Vagina (tissue), 2 donors: Measurements from ENCODE around the gene CST7. TPM values are rescaled to one million over a fixed set of nuclear protein-coding genes. Genes with fewer than 3 reads are reported as not detected.

Experiments used
- DNase-seq, 2 donors: peaks; one replicate each; pipeline ENCODE4 v3.0.0-alpha.2; 2017; ENCODE audit errors: extremely low spot score in 2 of 2
- H3K27ac ChIP-seq: fragments of 200-600 bp; sonication (generic); one replicate; pipeline ENCODE4 v1.5.1; 2019
- H3K27me3 ChIP-seq: fragments of 200-600 bp; sonication (generic); one replicate; pipeline ENCODE4 v1.5.1; 2019
- H3K36me3 ChIP-seq, 2 donors: fragments of 200-600 bp; sonication (generic); one replicate each; pipeline ENCODE4 v1.5.1; 2017 to 2019
- H3K4me1 ChIP-seq: fragments of 200-600 bp; sonication (generic); one replicate; pipeline ENCODE4 v1.5.1; 2019
- H3K4me3 ChIP-seq, 2 donors: fragments of 200-600 bp; sonication (generic); 1 replicate in 1 of 2; 2 replicates in 1 of 2; pipeline ENCODE4 v1.5.1; 2016 to 2019
- H3K9me3 ChIP-seq: fragments of 200-600 bp; sonication (generic); one replicate; pipeline ENCODE4 v1.5.1; 2019
- POLR2A ChIP-seq, 2 donors: fragments of 450-650 bp; IDR thresholded peaks; one replicate each; pipeline ENCODE4 v1.6.1; 2017; ENCODE audit warnings: antibody characterized with exemption in 2 of 2, mild to moderate bottlenecking in 2 of 2, moderate library complexity in 2 of 2
- POLR2AphosphoS5 ChIP-seq, 2 donors: sonication (generic); formaldehyde crosslinking; IDR thresholded peaks; one replicate each; pipeline ENCODE4 v1.9.0; 2017; ENCODE audit warnings: antibody characterized with exemption in 2 of 2, mild to moderate bottlenecking in 2 of 2, low read depth in 1 of 2; ENCODE audit not compliant: insufficient read depth in 1 of 2
- intact Hi-C: fragments of 100-400 bp; cut with DNase I; formaldehyde crosslinking; loops from one replicate; pipeline ENCODE4 v1.15.1; 2023
- small RNA-seq: library from RNA; depleted of rRNA; stranded (forward); fragments of <200 nt; gene quantifications from one replicate; pipeline ENCODE3, GENCODE V24; 2016
- total RNA-seq: library from RNA; depleted of rRNA; stranded (reverse); fragments of >200 nt; gene quantifications from one replicate; pipeline ENCODE4 v1.2.3, GENCODE V29; 2016
- TF ChIP-seq, protein P1 (sequence below), 3 experiments: fragments of 450-650 bp in 2 of 3; fragments of 200-600 bp in 1 of 3; sonication (generic) in 1 of 3; IDR thresholded peaks; one replicate each; pipeline ENCODE4 v1.5.1; 2017 to 2019; ENCODE audit warnings: antibody characterized with exemption in 3 of 3, mild to moderate bottlenecking in 2 of 3, moderate library complexity in 2 of 3

CST7 gene
- total RNA-seq, 1 donor from 2014 or later = 3.7 TPM

DNA sequence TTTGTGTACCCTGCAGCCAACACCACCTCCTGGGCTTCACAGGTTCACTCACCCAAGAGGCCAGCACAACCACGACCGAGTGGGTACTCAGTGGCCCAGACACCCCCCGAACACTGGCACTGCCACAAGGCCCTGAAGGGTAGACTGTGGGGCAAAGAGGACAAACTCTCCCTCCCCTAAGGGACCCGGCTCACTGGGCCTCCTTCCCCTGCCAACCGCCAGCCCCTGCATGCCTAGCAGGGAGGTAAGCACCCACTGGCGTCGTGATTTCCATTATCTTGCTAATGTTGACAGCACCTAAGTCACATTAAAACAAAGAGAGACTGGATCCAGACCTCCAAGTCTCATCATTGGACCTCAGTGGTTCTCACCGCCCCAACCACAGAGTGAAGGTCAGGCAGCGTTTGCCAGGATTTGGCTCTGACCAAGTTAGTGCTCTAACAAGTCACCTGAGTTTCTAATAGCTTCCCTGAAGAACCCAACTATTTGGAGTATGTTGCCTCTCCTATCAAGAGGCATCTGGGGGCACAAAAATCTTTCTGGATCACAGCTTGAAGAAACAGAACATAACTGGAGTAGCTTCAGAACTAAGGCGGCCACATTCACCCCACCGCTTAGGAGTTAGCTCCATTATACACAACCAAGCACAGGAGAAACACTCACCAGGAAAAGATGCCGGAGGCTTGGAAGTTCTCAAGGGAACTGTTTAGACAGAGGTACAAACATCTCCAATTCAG lies 57.5 kb downstream of the CST7 start:
- peak in 1 of 2 donors; percentile 81 for DNase-seq
- no peak overlapping the region for H3K4me3 ChIP-seq
- no peaks in the 10 kb centered on the region for H3K9me3 ChIP-seq
- H3K36me3 ChIP-seq = peaks cover 0 to 42% of the 10 kb centered on the region in 2 donors
- no peak overlapping the region for H3K27ac ChIP-seq
- H3K27me3 ChIP-seq = no peaks in the 10 kb centered on the region
- no peak for TF ChIP-seq POLR2A (IDR thresholded peaks at IDR 0.05)
- H3K4me1 ChIP-seq = no peaks in the 10 kb centered on the region
- intact Hi-C loops = no loop called here

DNA sequence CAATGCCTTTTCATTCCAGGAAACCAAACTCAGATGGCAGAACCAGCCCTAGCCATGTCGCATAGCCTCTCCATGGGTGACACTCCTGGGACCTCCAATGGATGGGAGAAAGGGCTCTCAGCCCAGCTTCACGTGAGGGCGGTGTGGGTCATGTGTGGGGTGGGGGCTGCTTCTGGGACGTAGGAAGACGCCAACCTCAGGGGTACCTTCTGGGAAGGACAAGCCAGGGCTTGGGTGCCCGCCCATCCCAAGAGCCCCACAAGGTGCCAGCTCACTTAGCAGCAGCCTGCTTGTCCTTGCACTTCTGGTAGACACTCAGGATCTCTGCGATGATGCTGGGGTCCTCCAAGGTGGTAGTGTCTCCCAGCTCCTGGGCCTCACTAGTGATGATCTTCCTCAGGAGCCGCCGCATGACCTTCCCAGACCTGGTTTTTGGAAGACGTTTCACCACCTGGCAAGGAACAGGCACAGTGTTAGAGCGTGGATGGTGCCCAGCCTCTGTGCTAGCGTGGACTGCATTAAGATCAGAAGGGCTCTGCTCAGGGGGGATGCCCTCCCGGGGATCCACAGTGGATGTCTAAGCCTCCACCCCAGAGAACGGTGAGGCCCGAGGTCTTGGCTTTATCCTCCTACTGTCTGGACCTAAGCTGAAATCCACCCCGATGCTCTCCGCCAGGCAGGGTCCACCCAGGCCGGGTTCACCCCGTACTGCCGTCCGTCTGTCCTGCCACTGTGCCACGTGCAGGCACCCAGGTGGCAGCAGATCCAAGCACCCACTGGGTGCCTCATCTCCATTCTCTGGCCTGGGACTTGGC lies 58.6 kb downstream of the CST7 start:
- no peak overlapping the region for H3K4me3 ChIP-seq
- no peak overlapping the region for H3K27ac ChIP-seq
- no peak for TF ChIP-seq POLR2A (IDR thresholded peaks at IDR 0.05)
- no peak for TF ChIP-seq POLR2AphosphoS5 (IDR thresholded peaks at IDR 0.05; ENCODE audit: insufficient read depth in 1 of 2, low read depth in 1 of 2)
- TF ChIP-seq, protein P1, sequence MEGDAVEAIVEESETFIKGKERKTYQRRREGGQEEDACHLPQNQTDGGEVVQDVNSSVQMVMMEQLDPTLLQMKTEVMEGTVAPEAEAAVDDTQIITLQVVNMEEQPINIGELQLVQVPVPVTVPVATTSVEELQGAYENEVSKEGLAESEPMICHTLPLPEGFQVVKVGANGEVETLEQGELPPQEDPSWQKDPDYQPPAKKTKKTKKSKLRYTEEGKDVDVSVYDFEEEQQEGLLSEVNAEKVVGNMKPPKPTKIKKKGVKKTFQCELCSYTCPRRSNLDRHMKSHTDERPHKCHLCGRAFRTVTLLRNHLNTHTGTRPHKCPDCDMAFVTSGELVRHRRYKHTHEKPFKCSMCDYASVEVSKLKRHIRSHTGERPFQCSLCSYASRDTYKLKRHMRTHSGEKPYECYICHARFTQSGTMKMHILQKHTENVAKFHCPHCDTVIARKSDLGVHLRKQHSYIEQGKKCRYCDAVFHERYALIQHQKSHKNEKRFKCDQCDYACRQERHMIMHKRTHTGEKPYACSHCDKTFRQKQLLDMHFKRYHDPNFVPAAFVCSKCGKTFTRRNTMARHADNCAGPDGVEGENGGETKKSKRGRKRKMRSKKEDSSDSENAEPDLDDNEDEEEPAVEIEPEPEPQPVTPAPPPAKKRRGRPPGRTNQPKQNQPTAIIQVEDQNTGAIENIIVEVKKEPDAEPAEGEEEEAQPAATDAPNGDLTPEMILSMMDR (IDR thresholded peaks at IDR 0.05) = no peak
- intact Hi-C loops = no loop called here
- peaks cover 0 to 53% of the 10 kb centered on the region in 2 donors for H3K36me3 ChIP-seq
- no peak for DNase-seq
- H3K9me3 ChIP-seq = no peaks in the 10 kb centered on the region
- no peaks in the 10 kb centered on the region for H3K4me1 ChIP-seq
- no peaks in the 10 kb centered on the region for H3K27me3 ChIP-seq

DNA sequence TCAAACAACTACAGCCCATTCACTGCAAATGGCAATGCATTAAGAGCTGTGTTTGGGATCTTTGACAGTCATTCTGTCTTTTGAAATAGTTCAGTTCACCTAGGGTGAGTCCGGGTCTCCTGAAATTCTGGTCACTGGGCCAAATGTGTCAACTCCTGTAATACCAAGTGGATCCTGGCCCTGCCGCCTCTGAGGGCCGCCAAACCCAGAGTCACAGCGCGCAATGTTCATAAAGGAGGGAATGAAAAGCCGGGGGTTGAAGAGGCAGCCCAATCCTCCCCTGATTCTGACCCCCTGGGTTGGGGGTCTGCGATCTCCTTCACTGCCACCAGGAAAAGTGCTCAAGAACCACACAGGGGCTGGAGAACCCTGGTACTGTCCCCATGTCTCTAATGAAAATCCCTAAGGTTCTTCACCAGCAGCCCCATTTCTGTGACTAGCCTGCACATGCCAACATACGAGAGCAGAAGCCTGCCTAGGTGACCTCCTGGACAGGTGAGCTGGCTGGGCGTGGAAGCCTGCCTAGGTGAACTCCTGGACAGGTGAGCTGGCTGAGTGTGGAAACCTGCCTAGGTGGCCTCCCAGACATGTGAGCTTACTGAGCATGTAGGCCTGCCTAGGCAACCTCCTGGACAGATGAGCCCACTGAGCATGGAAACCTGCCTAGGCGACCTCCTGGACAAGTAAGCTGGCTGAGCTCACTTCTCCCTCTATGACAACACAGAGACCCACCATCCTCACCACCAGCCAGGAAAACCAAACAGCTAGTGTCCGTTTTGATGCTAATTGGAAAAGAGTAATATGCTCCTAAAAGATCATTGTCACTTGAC lies 59.5 kb downstream of the CST7 start:
- Histone ChIP-seq H3K4me1 (no peaks in the 10 kb centered on the region), H3K9me3 (no peaks in the 10 kb centered on the region), H3K27me3 (no peaks in the 10 kb centered on the region), H3K27ac (no peak overlapping the region), H3K36me3 (peaks cover 0 to 59% of the 10 kb centered on the region in 2 donors), H3K4me3 (no peak overlapping the region)
- intact Hi-C loops = no loop called here
- DNase-seq = no peak
- TF ChIP-seq, protein P1 (IDR thresholded peaks at IDR 0.05) = no peak

Small RNA genes lying within 50 kb of the gene (small RNA-seq; reads per million reads assigned to genes)
- gene RNU6-1257P = not detected

Other genes starting within 250 kb of the CST7 start
- gene APMAP, start 43.5 kb downstream of the CST7 start, total RNA-seq = 29.7 TPM
- gene ACSS1, start 108.9 kb downstream of the CST7 start, total RNA-seq = 26.3 TPM
- not detected for gene VSX1, start 132.9 kb downstream of the CST7 start, total RNA-seq
- 51.3 TPM for gene ENTPD6, start 246.4 kb downstream of the CST7 start, total RNA-seq